NCI-H82 treated with DMSO at 0.1 percent for 48 hours (cell line): Measurements from ENCODE around the gene CARD9.
A peak's percentile ranks its signal among the peaks of the same experiment; 100 is the strongest.
"Not testable (repeated sequence)": the region's sequence is repeated elsewhere in the genome, so short reads cannot be mapped to it uniquely, and the experiment has no call there.

Source experiments
- DNase-seq: peaks from one replicate; lab custom pipeline; 2025; ENCODE audit not compliant: unreplicated experiment; lab: John Stamatoyannopoulos, UW

Gene CARD9, protein sequence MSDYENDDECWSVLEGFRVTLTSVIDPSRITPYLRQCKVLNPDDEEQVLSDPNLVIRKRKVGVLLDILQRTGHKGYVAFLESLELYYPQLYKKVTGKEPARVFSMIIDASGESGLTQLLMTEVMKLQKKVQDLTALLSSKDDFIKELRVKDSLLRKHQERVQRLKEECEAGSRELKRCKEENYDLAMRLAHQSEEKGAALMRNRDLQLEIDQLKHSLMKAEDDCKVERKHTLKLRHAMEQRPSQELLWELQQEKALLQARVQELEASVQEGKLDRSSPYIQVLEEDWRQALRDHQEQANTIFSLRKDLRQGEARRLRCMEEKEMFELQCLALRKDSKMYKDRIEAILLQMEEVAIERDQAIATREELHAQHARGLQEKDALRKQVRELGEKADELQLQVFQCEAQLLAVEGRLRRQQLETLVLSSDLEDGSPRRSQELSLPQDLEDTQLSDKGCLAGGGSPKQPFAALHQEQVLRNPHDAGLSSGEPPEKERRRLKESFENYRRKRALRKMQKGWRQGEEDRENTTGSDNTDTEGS

DNA sequence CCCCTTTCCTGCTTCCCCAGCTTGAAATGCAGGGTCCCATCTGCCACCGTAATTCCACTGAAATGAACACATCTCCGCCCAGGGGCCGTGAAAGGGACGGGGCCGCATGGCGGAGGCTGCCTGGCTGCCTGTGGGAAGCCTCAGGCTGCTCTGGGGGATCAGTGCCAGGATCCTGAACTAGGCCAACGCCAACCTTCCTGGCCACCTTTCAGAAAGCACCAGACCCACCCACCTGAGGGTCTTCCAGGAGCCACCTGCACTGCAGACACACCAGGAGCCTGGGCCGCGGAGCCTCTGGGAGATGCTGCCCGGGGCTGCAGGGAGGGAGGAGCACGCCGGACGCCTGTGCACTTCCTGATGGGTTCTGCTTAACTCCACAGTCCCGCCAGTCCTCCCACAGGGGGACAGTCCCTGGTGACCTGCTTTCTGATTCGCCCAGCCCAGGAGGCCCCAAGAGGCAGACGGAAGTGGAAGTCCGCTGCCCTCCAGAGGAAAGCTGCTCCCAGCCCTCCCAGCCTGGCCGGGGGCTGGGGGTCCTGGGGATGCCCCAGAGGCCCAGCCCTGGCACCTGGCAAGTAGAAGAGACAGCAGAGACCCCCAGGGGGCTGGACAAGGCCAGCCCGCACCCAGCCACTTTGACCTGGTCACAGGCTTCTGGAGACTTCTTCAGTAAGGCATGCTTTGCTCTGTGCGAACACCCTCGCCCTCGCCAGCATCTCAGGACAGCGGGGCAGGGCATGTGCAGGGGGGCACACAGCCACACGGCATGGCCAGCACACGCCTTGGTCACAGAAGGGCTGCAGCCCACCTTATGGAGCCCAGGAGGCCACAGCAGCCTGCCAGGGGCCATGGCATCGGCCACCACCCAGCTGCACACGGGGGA is at the start of gene CARD9:
TSS of gene CARD9 (minus strand) at position 370 of the 883 bp plus-strand sequence. CDS start 1,591 bp downstream, outside the sequence.
- no peak for DNase-seq

DNA sequence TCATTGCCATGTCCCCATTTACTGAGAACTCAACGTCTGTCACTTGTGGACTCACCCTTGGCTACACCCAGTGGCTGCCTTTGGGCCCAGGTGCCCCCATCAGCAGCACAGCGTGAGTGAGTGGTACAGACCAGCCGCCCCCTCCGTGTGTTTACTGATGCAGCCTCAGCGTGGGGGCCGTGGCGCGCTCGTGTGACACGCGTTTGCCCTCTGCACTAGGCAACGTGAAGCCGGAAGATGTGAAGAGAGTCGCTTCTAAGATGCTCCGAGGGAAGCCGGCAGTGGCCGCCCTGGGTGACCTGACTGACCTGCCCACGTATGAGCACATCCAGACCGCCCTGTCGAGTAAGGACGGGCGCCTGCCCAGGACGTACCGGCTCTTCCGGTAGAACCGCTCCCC is 49.4 kb upstream of the CARD9 start:
- DNase-seq, result no peak

DNA sequence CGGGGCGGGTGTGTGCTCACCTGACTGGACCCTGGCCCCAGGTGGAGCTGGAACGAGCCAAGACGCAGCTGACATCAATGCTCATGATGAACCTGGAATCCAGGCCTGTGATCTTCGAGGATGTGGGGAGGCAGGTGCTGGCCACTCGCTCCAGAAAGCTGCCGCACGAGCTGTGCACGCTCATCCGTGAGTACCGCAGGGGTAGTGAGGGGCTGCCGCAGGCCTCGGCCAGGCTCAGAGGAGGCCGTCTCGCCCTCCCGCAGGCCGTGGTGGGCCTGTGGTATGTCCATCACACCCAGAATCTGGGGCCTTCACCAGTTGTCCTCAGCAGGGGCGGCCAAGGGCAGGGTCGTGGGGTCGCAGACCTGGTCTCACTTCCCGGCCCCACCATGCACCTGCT is 48.3 kb upstream of the CARD9 start:
- DNase-seq, result no peak

DNA sequence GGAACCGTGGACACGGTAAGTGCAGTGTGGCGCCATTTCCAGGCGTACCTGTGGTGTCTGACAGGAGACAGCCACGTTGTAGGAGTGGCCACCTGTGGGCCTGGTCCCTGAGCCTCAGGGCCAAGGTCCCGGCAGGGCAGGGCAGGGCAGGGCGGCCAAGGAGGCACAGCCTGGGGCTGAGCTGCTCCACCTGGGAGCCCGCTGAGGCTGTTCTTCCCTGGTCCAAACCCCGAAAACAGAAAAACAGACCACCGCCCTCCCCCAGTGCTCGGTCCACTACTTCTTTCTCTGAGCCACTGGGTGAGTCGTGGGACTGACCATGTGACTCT is 45.6 kb upstream of the CARD9 start:
- no peak for DNase-seq

DNA sequence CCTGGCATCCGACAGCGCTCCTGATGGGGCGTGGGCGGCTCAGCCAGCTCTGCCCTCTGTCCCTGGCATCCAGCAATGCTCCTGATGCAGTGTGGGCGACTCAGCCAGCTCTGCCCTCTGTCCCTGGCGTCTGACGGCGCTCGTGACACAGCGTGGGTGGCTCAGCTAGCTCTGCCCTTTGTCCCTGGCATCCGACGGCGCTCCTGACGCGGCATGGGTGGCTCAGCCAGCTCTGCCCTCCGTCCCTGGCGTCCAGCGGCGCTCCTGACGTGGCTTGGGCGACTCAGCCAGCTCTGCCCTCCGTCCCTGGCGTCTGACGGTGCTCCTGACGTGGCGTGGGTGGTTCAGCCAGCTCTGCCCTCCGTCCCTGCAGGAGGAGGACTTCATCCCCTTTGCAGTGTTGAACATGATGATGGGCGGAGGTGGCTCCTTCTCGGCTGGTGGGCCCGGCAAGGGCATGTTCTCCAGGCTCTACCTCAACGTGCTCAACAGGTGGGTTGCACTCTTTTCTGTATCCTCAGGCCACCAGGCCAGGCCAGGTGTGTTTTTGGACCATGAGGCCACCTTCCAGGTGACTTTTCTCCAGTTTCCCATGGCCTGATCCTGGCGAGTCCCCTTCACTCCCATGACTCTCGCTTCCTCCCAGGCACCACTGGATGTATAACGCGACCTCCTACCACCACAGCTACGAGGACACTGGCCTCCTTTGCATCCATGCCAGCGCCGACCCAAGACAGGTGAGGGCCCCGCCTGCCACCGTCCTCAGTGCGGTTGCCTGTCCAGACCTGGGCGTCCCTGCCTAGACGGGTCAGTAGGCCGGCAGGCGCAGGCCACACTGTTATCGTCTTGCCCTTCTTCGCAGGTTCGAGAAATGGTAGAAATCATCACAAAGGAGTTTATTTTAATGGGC is 45.0 kb upstream of the CARD9 start:
- DNase-seq, result no peak

DNA sequence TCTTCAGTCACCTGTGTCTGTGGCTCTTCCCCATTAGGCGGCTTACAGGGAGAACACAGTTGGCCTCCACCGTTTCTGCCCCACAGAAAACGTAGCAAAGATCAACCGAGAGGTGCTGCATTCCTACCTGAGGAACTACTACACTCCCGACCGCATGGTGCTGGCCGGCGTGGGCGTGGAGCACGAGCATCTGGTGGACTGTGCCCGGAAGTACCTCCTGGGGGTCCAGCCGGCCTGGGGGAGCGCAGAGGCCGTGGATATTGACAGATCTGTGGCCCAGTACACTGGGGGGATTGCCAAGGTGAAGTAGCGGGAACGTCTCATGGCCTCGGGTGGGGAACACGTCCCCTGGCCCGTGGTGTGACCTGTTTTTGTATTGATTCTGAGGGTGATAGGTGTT is 43.4 kb upstream of the CARD9 start:
- DNase-seq, result no peak

DNA sequence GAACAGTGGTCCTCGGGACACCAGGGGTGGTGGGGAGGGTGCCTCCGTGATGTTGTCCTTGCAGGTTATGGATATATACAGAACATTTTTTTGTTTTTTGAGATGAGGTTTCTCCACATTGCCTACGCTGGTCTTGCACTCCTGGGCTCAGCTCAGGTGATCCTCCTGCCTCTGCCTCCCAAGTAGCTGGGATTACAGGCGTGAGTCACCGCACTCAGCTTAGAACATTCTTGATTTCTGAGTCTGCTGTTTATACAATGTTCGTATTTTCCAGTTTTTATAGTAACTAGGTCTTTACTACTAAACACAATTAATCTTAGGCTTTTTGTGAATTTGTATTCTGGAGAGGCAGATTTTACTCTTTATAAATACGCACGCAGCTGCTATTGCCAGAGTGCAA is 43.0 kb upstream of the CARD9 start:
- DNase-seq, result no peak

DNA sequence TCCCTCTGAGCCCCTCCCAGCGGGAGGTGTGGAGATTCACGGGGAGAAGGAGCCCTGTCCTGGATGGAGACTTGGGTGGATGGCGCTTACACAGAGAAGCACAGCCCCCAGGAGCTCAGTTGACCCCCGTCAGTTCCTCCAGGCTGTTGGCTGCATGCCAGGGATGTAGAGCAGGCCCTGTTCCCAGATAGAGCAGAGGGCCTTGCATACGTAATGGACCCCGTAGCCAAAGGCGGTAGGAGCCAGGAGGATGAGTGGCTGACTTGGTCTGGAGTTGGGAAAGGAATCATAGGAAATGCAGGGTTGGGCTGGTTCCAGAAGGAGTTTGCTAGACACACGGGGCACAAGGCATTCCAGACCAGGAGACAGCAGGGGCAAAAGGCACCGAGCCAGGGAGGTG is 39.5 kb upstream of the CARD9 start:
- no peak for DNase-seq

DNA sequence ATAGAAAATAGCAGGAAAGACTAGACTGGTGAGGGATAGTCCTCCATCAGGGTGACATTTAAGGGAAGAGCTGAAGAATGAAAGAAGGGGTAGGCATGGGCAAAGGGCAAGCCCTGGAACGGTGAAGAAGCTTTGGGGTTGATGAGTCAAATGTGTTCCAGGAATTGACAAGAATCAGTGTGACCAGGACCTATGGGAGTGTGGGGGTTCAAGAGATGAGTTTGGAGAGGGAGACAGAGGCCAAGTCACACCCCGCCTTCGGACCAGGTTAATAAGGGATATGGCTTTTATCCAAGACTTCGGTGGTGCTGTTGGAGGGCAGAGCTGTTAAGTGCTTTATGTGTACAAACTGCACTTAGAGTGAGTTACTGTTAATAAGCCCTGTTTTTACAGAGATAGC is 37.9 kb upstream of the CARD9 start:
- DNase-seq, result no peak

DNA sequence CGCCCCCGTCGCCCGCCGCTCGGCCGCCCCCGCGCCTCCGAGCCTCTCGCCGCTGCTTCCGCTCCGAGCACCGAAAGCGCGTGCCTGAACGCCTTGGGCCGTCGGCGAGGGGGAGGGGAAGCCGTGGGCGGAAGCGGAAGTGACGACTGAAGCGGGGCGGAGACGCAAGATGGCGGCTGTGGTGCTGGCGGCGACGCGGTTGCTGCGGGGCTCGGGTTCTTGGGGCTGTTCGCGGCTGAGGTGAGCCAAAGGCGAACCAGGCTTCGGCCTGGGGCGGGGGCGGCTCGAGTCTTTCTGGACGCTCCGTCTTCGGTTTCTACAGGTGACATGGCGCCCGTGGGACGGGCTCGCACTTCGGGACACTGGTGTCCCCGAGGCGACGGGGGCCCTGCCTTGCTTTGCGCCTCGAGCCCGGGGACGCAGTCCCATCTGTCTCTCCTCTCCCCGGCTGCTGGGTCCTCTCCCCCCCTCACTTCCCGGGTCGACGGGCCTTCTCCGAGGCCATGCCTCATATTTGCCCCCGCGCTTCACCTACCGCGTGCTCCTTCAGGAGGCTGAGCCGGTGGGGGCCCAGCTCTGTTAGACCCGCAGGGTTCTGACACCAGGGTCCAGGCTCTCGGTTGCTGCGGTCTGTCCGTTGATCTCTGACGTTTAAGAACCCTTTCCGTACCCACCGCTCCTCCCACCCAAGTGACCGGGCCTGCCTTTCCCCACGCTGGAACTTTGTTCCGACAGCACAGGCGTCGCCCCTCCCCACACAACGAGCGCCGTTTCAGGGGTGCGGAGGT is 37.2 kb upstream of the CARD9 start, which contains the start of the genes ENTR1 and PMPCA:
TSS of gene ENTR1 (minus strand) at position 115 of the 788 bp plus-strand sequence. CDS start 217 bp downstream, outside the sequence.
TSS of gene PMPCA (plus strand) at position 159 of the 788 bp plus-strand sequence. CDS start at position 170, 11 bp downstream.
- DNase-seq, result peak; percentile 25

DNA sequence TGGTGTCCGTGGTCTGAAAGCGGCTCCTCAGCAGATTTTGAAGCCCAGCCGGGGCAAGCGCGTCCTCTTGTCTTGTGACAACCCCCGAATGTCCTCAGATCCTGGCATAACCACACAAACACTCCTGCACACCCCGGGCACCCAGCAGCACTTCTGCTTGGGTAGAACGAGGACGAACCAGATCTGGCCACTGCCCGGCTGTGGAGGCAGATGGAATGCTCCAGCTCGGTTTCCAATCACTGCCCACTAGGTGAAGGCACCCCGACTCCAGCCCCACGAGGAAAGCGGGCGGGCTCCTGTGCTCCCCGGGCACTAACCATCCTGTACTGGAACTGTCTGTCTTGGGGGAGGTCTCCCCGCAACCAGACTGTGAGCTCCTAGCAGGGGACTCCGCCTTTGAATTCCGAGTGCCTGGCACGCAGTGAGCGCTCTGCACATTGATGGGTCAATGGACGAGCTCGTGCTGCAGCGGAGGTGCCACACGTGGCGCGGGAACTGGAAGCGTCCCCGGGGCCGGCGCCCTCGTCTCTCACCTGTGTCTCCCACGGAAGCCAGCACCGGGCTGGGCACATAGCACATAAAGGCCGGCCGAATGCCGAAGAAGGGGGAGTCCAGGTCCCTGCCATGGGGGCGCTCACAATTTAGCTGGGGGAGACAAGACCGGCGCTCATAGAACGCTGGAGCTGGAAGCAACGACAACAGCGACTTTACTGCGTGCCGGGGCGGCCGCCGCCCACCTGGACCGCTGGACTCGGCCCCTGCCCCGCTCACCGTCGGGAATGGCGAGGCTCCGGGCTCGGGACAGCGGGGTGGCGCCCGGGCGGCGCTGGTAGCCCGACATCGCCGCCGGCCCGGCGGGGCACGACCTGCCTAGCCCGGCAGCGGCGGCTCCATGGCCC is 36.3 kb upstream of the CARD9 start:
- no peak for DNase-seq

DNA sequence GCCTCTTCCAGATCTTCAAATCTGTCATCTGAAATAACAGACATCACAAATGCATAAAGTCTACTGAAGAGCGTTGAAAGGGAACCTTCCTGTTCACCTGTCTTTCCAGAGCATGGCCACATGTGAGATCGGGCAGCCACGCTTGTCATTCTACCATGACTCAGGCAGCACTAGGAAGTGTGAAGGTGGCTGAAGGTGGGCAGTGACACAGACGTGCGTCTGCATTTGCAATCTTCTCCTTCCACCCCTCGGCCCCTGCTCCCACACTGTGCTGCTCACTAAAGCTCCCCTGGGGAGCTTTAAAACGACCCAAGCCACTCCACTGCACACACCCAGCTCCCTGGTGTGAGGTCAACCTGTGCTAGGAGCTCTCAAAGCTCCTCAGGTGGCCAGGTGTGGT is 34.4 kb upstream of the CARD9 start:
- DNase-seq, result no peak

DNA sequence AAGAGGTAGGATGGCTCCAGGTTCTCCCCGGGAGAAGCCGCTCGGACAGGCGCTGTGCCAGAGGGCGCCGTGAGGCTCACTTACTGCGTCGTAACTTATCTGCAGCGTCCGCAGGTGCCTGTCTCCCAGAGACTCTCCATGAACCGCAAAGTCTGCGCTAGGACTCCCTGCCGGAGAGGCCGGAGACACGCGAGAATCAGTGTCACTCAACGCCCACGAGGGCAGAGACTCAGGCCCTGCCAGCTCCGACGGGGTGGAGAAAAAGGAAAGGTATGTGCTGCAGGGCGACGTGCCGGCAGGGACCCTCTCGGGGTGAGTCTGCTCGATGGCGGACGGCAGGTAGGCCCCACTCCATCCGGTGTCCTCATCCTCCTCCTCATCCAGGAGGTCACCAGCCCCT is 33.6 kb upstream of the CARD9 start:
- not testable (repeated sequence) for DNase-seq

DNA sequence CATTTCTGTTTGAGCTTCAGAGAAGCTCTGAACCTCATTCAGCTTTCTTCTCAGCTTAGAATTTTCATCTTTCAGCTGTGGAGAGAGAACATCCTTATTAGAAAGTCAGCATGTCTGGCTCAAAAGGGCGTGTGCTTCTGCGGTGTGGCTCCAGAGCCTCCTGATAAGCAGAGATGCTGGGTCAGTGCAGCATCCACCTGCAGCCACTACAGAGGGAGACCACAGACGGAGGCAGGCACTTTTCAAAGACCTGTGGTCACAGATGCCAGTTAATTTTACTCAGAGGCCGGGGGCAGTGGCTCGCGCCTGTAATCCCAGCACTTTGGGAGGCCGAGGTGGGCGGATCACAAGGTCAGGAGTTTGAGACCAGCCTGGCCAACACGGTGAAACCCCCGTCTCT is 32.4 kb upstream of the CARD9 start:
- not testable (repeated sequence) for DNase-seq

DNA sequence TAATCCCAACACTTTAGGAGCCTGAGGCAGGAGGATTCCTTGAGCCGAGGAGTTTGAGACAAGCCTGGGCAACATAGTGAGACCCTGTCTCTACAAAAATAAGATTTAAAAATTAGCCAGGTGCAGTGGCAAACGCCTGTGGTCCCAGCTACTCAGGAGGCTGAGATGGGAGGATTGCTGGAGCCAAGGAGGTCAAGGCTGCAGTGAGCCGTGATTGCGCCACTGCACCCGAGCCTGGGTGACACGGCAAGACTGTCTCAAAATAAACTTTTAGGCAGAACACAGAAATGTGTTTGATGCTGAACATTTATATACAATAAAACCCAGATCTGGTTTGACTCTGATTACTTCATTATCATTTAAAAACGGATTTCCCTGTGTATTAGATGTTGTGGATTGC is 32.0 kb upstream of the CARD9 start:
- no peak for DNase-seq

DNA sequence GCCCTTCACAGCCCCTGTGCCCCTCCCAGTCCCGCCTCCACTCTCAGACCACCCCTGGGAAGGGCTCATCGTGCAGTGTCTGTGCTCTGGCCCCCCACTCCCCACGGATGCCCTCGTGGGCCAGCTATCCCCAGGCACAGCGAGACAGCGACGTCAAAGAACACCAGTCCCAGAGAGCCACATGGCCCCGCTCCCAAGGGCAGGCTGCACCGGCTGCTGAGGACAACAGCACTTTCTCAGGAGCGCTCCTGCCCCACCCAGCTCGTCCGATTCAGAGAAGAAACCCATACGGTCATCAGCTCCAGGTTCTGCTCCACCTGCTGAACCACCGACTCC is 31.3 kb upstream of the CARD9 start:
- no peak for DNase-seq

DNA sequence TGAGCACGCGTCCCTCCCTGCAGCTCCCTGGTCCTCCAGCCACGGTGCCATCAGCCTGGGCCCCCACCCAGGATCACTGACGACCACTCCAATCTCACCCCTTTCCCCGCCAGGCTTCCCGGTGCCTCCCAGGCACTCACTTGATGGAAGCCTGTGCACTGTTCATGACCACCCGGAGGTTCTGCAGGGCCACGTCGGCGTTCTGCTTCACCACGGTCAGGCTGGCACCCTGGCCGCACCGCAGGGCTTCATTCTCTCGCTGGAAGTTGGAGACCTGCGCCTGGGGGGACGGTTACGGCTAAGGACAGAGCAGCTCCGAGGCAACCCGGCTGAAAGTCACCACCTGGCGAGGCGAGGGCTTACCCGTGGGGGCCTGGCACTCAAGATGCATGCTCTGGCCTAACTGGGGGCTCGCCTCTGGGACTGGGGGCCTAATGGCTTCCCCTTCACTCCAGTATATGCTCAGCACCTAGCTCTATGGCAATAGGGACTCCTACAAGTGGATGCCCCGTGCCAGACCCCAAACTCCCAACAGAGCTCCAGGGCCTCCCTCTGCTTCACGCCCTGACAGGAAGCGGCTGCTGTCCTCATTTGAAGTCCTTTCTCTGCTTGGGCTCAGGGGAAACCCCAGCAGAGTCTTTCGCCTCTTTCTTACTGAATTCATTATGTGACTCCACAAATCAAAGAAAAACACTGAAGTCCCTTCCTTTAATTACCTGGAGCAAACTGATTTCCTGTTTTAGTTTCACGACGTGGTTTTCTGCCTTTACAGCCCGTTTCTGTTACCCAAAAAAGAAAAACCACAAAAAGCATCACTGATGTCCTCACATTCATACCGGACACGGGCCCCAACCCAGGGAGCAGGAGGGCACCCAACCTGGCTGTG is 30.7 kb upstream of the CARD9 start:
- no peak for DNase-seq

DNA sequence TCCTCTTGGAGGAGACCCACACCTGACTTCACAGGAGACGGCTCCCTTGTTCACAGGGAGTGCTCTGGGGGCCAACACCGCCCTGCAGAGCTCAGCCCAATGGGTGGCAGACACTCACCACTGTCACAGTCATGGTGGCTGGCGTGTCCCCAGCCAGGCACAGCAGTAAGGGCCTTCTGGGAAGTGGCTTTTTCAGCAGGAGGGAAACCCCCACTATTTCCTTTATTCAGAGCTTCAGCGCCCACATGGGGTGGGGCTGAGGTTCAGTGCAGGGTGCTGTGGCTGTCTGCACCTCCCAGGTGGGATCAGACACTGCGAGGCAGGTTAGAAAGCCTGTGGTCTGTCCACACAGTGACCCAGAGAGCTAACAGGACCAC is 30.1 kb upstream of the CARD9 start:
- DNase-seq, result no peak
